HT-29 (cell line): ENCODE results near the gene TFF2. TPM values are rescaled to one million over a fixed set of nuclear protein-coding genes. Genes with fewer than 3 reads are reported as not detected.

Experiments used
- DNase-seq: peaks from one replicate; pipeline ENCODE4 v3.0.0-alpha.2; 2015; ENCODE audit warnings: low spot score
- total RNA-seq: library from RNA; depleted of rRNA; stranded (reverse); fragments of >200 nt; shearing (Covaris generic); gene quantifications from 2 replicates; pipeline ENCODE4 v1.2.3, GENCODE V29; 2014

The TFF2 gene
- total RNA-seq, 1 experiment from 2014 or later = 3.2 TPM

DNA sequence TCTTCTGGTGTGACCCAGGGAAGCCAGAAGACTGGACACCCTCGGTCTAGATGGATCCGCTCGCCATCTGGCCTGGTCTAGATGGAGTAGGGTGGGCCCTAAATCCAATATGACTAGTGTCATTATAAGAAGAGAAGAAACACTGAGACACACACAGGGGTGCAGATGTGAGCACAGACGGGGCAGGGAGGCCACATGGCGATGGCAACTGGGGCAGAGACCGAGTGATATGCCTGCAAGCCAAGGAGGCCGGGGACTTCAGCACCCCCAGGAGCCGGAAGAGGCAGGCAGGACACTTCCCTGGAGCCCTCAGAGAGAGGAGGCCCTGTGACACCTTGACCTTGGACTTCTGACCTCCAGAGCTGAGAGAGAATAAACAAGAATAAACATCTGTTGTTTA, 30.0 kb downstream of the TFF2 start:
- no peak for DNase-seq

DNA sequence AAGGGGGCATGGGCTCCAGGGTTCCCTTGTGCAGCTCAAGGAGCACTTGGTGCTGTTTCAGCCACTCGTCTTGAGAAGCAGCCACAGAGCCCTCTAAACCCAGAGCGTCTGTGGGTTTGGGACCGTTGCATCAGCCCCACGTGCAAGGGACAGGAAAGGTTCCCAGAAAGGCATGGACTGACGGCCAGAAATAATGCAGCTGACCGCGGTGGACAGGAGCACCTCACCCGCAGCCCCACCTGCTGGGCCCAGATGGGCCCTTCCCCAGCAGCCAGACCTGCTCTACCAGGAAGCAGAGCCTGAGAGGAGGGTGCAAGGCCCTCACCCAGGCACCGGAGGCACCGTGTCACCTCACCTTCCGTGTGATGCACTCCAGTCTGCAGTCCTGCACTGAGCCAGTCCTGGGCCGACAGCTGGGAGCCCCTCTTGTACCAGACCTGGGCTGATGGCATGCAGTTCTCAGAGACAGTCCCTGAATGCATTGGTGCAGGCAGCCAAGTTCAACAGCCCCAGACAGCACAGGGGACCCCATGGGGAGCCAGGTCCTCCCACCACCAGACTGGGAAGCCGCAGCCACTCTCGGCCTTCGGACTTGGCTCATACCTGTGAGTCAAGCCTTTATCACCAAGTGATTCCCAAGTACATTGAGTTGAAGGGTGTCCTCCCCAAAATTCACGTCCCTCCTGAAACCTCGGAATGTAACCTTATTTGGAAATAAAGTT, 30.8 kb downstream of the TFF2 start:
- DNase-seq = peak; percentile 15

DNA sequence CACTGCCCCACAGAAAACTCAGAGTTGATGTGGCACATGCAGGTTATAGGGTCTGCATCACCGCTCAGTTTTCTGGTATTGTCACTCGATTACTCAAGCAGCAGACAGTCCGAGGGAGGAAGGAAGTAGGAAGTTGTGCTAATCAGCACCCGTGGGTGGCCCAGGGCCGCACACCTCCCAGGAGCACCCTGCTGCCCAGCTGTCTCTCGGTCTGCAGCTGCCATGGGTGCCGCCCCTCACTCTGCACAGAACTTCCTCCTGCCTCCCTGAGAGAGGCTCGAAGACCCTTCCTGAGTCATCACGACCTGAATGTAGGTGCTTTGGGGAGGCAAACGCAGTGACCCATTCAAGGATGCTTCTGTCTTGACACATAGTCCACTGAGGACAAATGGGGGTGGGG, 31.4 kb downstream of the TFF2 start:
- no peak for DNase-seq

DNA sequence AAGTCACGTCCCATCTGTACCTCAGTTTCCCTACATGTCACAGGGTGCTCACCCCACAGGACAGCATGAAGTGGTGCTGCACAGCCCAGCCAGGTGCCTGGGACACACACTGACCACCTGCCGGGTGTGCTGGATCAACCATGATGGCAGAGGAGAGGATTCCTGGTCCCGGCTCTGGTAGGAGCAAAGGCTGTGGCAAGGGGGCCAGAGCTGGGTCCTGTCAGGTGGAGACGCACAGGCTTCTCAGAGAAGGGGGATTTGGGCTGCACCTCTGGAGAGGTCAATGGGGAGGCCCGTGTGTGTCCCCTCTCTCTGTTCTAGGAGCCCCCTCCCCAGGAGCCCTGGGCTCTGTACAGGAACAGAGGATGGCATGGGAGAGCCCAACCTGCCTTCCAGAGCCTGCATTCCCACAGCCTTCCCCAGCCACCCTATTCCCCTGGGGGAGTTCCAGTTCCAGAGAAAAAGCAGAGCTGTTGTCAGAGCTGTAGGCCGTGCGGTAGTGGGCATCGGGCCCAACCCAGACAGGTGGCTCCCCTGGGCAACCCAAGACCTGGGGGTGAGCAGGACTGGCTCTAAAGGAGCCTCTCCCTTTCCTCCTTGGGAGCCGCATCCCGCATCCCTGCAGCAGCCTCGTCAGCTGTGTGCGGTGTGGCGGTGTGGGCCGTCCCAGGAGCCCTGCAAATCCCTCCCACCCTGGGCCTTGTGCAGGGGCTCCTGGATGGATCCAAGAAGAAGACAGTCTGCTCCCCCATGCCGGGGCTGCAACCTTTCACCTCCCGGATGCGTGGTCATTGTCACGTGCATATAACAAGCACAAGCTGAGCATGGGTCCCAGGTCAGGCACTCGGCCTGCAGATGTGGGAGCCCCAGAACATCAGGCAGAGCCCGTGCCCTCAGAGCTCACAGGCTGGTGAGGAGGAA, 32.7 kb downstream of the TFF2 start:
- DNase-seq = no peak

DNA sequence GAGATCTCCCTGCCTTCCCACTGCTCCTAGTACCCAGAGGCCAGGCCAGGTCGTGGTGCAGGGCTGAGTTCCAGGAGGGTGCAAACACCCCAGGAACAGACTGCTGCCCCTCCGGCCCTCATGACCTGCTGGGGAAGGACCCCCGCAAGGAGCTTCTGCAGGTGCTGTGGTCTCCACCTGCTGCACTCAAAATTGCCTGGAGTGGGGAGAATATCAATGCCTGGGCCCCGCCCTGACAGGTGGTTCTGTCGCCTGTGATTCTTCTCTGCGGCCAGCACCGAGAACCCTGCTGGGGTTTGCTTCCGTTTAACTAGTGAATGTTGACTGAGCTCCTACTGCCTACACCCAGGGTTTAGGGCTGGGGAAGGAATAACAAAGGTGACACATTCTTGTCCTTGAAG, 33.5 kb downstream of the TFF2 start:
- DNase-seq = no peak

DNA sequence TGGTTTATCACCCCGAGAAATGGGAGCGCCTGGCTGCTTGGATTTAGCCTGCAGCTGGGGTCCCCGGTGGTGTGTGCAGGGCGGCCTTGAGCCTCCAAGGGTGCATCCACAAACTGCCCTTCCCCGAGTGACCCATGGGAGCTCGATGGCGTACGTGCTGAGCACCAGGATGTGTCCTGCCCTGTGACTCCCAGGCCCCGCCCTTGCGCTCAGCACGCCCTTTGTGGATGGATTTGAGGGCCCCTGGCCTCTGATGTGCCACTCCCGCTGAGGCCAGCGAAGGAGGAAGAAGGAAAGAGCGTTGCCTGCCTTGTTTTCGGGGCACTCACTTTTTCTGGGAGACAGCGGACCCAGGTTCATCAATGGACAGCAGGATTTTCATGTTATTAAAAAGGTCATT, 33.9 kb downstream of the TFF2 start:
- no peak for DNase-seq

DNA sequence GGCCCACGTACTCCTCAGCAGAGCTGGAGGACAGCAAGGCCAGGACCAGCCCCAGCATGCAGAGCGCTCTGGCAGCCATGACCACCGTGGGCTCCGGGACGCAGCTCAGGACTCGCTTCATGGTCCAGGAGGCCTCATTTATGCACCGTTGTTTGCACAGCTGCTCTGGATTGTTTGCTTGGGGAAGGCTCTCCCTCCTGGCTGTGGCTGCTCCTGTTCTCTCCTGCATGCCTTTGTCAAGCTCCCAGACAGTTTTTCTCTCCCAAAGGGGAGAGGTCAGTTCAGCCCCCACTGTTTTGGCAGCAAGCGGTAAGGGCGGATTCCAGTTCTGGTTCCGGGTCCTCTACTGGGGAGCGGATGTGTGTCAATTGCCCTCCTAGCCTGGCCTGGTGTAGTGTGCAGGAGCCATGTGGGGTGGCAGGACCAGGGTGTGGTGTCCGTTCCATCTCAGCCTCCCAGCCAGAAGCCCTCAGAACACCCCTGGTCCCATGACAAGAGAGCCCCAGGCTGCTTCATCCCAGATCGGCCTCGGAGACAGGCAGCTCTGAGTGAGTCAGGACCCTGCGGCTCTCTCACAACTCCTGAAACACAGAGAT, 35.4 kb downstream of the TFF2 start, which contains the start of gene TFF3:
Gene TFF3 (minus strand): TSS at position 114 of the 596 bp plus-strand sequence. CDS start 35 bp downstream, at position 79.
- DNase-seq = peak; percentile 38

DNA sequence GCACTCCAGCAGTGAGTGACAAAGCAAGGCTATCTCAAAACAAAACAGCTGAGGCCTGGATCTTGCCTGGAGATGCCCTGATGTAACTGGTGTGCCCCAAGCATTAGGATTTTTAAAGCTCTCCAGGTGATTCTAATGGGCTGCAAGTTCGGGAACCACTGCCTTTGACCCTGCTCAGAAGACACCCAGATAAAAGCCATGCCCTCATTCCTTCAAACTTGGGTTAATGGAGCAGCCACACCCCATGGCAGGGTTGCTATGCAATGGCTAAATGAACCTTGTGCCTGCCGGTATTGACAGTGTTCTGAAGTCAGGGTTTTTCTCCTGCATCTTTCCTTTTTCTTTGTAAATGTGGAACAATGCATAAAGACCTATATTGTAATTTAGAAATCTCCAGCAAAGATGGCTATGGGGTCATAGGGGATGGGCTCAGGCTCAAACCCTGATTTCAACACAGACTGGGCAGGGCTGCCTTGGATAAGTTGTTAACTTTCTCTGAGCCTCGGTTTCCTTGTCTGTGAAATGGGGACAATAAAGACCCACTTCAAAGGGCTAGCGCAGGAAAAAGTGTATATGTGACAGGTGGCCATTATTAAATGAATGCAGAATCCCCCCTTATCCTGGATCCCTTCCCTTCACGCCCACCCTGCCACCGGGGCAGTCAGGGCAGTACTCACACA, 36.0 kb downstream of the TFF2 start:
- DNase-seq = no peak

DNA sequence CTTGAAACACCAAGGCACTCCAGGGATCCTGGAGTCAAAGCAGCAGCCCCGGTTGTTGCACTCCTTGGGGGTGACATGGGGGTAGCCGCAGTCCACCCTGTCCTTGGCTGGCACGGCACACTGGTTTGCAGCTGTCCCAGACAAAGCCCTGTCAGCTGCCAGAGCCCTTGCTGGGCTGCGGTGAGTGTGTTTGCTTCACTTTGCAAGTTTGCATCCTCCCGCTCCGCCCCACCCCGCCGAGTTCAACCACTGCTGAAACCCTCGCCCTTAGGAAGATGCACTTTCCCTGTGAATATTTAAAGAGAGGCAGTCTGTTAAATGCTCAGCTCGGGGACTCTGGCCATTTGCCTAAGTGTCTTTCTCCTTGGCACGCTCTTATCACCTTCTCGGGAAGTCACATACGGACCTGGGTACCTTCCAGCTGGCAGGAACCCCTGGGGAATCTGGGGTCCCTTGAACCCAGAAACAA, 37.3 kb downstream of the TFF2 start:
- no peak for DNase-seq

DNA sequence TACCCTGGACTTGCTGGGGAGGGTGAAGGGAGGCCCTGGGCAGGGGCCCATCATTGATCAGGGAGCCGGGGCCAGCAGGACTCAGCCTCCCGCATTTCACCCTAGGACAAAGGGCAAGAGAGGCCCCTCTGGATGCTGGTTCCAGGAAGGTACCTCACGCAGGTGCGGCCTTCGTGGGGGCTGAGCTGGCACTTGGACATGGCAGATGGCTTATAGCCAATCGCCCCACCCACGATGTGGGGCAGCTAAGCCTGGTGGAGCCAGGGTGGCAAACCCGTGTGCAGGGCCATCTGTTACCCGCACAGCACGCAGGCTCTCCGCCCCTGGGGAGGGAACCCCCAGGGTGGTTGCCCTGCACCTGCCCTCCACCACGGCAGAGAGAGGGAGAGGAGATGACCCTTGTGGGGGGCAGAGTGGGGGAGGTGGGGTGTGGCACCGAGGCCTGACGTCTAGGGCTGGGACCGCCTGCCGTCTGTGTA, 38.1 kb downstream of the TFF2 start:
- no peak for DNase-seq

DNA sequence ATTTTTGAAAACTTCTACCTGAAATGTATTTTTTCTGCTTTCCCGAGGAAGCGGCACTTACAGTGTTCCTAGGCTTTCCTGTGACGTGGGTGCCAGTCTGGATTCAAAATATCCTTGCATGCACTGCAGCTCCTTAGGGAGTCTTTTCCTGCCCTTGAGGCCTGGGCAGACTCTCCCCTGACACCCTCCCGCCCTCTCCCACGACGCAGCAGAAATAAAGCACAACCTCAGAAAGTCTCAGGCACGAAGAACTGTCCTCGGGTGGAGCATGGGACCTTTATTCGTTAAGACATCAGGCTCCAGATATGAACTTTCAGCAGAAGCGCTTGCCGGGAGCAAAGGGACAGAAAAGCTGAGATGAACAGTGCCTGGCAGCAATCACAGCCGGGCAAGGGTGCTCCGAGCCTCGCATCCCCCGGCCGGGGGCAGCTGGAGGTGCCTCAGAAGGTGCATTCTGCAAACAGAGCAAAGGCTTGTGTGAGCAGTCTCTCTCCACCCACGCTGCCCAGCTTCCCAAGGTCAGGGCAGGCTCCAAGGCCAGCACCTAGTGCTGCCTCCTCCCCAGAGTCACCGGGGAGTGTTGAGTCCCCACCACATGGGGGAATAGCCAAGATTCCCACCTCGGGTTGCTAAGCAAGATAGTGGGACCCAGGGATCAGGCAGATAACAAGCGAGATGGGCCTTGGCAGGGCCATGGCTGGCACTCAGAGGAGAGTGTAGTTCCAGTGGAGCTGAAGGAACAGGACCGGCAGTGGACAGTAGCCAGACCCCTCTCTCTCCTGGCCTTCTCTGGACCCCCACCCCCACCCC, 38.8 kb downstream of the TFF2 start:
- no peak for DNase-seq

DNA sequence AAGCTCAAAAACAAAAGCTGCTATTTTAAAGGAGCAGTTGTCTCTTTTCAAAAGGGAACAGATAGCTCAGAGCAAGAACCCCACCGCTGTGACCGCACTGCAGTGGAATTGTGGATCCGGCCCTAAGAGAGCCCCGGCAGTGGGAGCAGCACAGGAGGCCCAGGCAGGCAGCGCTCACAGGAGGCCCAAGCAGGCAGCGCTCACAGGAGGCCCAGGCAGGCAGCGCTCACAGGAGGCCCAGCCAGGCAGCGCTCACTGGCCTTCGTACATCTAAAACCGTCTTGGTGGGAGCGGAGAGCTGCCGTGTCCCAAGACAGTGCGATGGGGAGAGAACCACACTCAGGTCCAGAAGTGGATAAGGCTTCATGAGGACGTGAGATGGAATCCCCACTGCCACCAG, 39.6 kb downstream of the TFF2 start:
- DNase-seq = no peak

DNA sequence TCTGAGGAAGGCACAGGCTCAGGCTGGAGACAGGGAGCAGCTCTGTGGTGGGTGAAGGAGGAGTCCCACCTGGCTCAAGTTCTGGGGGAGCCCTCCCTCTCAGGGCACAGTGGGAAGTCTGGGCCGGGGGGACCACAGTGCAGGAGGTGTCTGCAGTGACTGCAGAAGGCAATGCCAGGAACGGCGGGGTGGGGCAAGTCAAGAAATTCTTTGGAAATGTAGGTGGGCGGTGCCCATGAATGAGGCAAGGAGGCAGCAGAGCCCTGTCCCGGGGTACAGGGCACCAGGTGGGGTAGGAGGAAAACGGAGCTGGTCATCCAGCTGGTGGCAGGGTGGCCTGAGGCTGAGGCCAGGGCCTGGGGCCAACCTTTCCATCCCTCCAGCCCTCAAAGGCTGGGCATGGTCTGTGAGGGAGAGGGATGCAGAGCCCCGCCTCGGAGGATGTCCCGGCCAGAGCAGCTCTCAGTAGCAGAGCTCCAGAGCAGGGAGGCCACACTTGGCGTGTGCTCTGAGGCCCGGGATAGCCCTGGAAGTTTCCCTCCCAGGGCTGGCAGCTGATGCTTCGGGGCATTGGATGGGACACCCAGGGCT, 40.3 kb downstream of the TFF2 start:
- DNase-seq = no peak

DNA sequence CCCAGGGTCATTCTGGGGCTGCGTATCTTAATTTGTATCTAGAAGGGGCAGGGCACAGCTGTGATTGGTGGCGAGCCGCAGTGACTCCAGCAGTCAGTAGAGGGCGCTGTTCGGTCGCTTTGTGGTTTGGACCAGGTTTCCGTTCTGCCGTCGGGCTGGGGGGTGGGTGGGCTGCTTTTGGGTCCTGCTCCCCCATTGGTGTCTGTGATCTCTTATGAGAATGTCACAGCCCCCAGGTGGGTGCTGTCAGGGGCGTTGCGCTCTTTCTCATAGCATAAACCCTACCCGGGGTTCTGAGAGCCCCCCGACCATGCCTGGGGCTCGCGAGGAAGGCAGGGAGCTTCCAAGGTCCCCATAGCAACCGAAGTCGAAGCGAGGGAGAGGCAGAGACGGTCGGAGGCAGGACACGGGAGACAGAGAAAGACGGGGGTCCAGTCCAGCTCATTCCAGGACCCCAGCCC, 41.0 kb downstream of the TFF2 start:
- DNase-seq = peak; percentile 32

DNA sequence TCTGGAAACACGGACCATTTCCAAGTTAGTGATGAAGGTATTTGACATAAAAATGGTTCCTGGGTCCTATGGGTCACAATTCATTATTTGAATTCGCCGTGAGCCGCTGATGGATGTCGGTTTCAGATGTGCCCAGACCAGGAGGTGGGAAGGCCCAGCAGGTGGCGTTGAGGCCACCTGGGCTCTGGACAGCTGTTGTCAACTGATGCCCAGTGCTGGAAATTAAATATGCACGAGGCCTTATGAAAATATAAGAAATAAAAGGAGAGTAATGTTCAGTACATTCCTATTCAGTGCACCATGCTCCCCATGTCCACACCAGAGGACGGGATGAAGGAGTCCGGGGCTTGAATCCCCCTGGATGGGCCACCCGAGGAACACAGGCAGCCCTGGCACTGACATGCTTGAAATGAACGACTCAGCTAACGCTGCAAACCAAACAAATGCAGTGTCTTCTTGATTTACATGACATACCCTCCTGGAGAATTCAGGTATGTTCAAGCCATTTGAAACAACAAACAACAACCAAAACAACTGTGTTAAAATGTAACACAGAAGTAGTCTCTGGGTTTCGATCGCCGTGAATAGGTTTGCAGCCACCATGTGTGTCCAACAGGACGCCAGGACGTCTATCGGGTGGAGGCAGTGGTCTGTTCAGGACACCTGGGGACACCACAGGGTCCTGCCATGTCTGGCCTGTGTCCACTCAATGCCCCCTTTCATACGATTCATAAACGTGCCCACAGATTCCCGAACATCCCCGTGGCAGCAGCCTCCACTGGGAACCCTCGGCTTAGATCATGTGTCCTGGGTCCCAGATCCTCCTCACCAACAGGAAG, 41.7 kb downstream of the TFF2 start:
- no peak for DNase-seq

DNA sequence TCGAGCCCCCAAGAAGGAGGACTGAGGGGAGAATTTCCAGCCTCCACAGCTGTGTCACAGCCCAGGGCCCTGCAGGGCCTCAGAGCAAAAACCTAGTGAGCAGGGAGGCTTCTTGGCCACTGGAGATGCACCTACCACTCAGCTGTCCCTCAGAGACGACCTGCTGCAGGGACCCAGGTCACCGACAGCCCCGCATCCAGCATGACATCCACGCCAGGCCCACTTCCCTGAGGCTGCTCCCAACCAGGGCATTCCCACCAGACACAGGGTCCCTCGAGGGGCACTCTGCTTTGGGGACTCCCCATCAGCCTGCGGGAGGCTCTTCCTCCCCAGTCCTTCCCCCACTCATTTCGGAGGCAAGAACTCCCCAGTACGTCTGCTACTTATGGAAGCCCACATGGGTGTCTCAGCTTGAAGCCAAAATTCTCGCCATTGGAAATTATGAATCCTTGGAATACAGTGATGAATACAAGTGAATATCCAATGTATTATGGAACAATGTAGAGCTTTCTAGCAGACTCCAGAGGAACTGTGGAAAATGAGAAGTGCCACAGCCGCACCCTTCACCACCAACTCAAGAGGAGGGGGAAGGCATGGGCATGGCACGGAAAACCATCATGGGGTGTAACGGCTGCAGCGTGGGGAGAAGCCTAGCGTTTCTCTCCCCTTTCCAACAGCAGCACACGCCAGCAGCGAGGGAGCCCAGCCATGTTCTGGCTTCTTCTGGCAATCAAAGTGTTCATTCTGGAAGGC, 42.5 kb downstream of the TFF2 start:
- no peak for DNase-seq

DNA sequence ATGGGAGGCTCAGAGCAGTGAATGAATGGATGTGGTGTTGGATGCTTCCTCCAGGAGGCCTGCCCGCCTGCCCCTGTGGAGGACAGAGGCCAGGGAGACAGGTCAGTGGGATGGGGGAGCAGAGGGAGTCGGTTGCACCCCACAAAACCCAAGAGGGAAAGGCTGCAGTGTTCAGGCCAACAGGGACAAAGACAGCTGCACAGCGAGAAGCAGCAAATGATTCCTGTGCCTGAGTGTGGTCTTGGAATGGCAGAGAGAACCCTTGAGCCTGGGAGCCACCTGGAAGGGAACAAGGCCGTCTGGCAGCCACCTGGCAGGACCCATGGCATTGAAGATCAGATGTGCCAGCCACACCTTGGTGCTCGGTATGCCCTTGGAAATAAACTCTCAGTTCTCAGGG, 43.7 kb downstream of the TFF2 start:
- no peak for DNase-seq

DNA sequence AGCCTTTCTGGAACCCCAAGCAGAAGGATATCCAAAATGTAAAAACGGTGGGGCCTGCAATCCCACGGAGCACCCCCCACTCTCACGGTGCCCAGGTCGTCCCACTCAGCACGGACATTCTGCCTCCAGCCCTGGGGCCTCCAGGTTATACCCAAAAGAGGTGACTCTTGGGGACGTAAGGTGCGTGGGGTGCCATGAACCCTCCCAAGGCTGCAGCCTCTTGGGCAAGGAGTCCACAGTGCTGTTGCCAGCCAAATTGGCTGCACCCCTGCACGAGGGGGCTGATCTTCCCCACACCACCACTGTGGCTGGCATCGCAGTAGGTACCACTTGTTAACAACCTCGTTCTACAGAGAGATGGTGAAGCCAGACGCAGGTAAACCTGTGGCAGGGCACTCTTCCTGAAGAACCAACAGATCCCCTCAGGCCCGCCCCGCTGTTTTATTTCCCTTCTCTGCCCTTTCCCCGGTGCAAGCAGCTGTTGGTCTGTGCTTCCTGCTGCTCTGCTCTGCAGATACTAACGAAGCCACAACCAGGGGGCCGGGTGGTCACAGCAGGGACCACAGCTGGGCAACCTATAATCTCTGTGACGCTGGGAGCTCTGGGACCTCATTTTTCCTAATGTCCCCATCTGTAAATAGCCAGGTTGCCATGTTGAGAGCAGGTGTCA, 44.3 kb downstream of the TFF2 start:
- DNase-seq = no peak
